GM23338 (cell line): Measurements from ENCODE around the gene WWOX.

ENCODE experiments used
- CREB1 ChIP-seq: fragments of 250-450 bp; sonication (Bioruptor Pico); IDR thresholded peaks from 2 replicates; pipeline ENCODE4 v1.5.0; 2020; ENCODE audit warnings: low read depth, mild to moderate bottlenecking, moderate library complexity
- EZH2 ChIP-seq: fragments of 200-600 bp; sonication (generic); IDR thresholded peaks from one replicate; pipeline ENCODE4 v1.8.0; 2017; ENCODE audit warnings: antibody characterized with exemption, mild to moderate bottlenecking, low read depth; ENCODE audit not compliant: unreplicated experiment
- EZH2phosphoT487 ChIP-seq: fragments of 200-600 bp; sonication (generic); IDR thresholded peaks from one replicate; pipeline ENCODE4 v1.8.1; 2018; ENCODE audit warnings: antibody characterized with exemption; ENCODE audit not compliant: unreplicated experiment
- JUNB ChIP-seq: IDR thresholded peaks from one replicate; pipeline ENCODE4 v1.6.1; 2016; ENCODE audit warnings: antibody characterized with exemption; ENCODE audit not compliant: unreplicated experiment
- NANOG ChIP-seq: IDR thresholded peaks from 2 replicates; pipeline ENCODE4 v1.6.1; 2016; ENCODE audit warnings: antibody characterized with exemption, borderline replicate concordance
- POLR2AphosphoS5 ChIP-seq: IDR thresholded peaks from 2 replicates; pipeline ENCODE4 v1.6.1; 2016; ENCODE audit warnings: antibody characterized with exemption, low read depth
- STAT1 ChIP-seq: IDR thresholded peaks from one replicate; pipeline ENCODE4 v1.6.1; 2016; ENCODE audit warnings: antibody characterized with exemption; ENCODE audit not compliant: unreplicated experiment
- ZNF114 ChIP-seq: fragments of 250-450 bp; sonication (Bioruptor Pico); IDR thresholded peaks from 2 replicates; pipeline ENCODE4 v1.5.0; 2020; ENCODE audit warnings: mild to moderate bottlenecking, moderate library complexity
- ZNF331 ChIP-seq: fragments of 250-450 bp; sonication (Bioruptor Pico); IDR thresholded peaks from 2 replicates; pipeline ENCODE4 v1.5.0; 2020; ENCODE audit warnings: low read depth, mild to moderate bottlenecking, moderate library complexity
- TF ChIP-seq, protein P1 (sequence below), 2 experiments: fragments of 200-600 bp in 1 of 2; sonication (generic) in 1 of 2; conservative IDR thresholded peaks; 2 replicates each; pipeline versions ENCODE4 v1.5.1 to v1.6.1; 2016 to 2017; ENCODE audit warnings: antibody characterized with exemption in 2 of 2, low read depth in 2 of 2, mild to moderate bottlenecking in 2 of 2, moderate library complexity in 1 of 2
- TF ChIP-seq, protein P2 (sequence below): IDR thresholded peaks from one replicate; pipeline ENCODE4 v1.6.1; 2018; ENCODE audit warnings: antibody characterized with exemption; ENCODE audit not compliant: unreplicated experiment
- TF ChIP-seq, protein P3 (sequence below): IDR thresholded peaks from 2 replicates; pipeline ENCODE4 v1.6.1; 2016; ENCODE audit warnings: antibody characterized with exemption
- TF ChIP-seq, protein P4 (sequence below): fragments of 250-450 bp; sonication (Bioruptor Pico); IDR thresholded peaks from 2 replicates; pipeline ENCODE4 v1.5.0; 2020; ENCODE audit warnings: mild to moderate bottlenecking, moderate library complexity

DNA sequence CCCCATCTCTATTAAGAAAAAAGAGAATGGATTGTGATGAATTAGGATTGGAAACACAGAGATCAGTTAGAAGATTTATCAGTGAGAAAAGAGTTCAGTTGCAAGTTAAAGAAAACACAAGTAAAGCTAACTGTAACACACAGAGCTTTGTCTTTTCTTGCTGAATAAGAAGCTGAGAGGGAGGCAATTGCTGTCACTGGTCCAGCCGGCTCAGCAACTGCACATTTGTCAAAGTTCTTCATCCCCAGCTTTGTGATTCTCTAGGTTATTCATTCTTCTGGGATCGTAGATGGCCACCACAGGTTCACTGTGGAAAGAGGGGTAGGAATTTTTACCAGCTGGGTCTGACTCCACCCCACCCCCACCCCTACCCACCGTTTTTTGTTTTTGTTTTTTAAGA, 615.7 kb downstream of the WWOX start:
- TF ChIP-seq EZH2phosphoT487 (no peak), POLR2AphosphoS5 (no peak), EZH2 (no peak), STAT1 (no peak), JUNB (no peak), CREB1 (CRISPR knock-in tag) (no peak), ZNF114 (CRISPR knock-in tag) (no peak), ZNF331 (CRISPR knock-in tag) (no peak), NANOG (no peak)
- TF ChIP-seq, protein P1, sequence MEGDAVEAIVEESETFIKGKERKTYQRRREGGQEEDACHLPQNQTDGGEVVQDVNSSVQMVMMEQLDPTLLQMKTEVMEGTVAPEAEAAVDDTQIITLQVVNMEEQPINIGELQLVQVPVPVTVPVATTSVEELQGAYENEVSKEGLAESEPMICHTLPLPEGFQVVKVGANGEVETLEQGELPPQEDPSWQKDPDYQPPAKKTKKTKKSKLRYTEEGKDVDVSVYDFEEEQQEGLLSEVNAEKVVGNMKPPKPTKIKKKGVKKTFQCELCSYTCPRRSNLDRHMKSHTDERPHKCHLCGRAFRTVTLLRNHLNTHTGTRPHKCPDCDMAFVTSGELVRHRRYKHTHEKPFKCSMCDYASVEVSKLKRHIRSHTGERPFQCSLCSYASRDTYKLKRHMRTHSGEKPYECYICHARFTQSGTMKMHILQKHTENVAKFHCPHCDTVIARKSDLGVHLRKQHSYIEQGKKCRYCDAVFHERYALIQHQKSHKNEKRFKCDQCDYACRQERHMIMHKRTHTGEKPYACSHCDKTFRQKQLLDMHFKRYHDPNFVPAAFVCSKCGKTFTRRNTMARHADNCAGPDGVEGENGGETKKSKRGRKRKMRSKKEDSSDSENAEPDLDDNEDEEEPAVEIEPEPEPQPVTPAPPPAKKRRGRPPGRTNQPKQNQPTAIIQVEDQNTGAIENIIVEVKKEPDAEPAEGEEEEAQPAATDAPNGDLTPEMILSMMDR (conservative IDR thresholded peaks at IDR 0.05; ENCODE audit: low read depth in 2 of 2): no peak
- TF ChIP-seq, protein P2, sequence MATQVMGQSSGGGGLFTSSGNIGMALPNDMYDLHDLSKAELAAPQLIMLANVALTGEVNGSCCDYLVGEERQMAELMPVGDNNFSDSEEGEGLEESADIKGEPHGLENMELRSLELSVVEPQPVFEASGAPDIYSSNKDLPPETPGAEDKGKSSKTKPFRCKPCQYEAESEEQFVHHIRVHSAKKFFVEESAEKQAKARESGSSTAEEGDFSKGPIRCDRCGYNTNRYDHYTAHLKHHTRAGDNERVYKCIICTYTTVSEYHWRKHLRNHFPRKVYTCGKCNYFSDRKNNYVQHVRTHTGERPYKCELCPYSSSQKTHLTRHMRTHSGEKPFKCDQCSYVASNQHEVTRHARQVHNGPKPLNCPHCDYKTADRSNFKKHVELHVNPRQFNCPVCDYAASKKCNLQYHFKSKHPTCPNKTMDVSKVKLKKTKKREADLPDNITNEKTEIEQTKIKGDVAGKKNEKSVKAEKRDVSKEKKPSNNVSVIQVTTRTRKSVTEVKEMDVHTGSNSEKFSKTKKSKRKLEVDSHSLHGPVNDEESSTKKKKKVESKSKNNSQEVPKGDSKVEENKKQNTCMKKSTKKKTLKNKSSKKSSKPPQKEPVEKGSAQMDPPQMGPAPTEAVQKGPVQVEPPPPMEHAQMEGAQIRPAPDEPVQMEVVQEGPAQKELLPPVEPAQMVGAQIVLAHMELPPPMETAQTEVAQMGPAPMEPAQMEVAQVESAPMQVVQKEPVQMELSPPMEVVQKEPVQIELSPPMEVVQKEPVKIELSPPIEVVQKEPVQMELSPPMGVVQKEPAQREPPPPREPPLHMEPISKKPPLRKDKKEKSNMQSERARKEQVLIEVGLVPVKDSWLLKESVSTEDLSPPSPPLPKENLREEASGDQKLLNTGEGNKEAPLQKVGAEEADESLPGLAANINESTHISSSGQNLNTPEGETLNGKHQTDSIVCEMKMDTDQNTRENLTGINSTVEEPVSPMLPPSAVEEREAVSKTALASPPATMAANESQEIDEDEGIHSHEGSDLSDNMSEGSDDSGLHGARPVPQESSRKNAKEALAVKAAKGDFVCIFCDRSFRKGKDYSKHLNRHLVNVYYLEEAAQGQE: no peak
- TF ChIP-seq, protein P3, sequence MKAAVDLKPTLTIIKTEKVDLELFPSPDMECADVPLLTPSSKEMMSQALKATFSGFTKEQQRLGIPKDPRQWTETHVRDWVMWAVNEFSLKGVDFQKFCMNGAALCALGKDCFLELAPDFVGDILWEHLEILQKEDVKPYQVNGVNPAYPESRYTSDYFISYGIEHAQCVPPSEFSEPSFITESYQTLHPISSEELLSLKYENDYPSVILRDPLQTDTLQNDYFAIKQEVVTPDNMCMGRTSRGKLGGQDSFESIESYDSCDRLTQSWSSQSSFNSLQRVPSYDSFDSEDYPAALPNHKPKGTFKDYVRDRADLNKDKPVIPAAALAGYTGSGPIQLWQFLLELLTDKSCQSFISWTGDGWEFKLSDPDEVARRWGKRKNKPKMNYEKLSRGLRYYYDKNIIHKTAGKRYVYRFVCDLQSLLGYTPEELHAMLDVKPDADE: no peak
- TF ChIP-seq, protein P4, sequence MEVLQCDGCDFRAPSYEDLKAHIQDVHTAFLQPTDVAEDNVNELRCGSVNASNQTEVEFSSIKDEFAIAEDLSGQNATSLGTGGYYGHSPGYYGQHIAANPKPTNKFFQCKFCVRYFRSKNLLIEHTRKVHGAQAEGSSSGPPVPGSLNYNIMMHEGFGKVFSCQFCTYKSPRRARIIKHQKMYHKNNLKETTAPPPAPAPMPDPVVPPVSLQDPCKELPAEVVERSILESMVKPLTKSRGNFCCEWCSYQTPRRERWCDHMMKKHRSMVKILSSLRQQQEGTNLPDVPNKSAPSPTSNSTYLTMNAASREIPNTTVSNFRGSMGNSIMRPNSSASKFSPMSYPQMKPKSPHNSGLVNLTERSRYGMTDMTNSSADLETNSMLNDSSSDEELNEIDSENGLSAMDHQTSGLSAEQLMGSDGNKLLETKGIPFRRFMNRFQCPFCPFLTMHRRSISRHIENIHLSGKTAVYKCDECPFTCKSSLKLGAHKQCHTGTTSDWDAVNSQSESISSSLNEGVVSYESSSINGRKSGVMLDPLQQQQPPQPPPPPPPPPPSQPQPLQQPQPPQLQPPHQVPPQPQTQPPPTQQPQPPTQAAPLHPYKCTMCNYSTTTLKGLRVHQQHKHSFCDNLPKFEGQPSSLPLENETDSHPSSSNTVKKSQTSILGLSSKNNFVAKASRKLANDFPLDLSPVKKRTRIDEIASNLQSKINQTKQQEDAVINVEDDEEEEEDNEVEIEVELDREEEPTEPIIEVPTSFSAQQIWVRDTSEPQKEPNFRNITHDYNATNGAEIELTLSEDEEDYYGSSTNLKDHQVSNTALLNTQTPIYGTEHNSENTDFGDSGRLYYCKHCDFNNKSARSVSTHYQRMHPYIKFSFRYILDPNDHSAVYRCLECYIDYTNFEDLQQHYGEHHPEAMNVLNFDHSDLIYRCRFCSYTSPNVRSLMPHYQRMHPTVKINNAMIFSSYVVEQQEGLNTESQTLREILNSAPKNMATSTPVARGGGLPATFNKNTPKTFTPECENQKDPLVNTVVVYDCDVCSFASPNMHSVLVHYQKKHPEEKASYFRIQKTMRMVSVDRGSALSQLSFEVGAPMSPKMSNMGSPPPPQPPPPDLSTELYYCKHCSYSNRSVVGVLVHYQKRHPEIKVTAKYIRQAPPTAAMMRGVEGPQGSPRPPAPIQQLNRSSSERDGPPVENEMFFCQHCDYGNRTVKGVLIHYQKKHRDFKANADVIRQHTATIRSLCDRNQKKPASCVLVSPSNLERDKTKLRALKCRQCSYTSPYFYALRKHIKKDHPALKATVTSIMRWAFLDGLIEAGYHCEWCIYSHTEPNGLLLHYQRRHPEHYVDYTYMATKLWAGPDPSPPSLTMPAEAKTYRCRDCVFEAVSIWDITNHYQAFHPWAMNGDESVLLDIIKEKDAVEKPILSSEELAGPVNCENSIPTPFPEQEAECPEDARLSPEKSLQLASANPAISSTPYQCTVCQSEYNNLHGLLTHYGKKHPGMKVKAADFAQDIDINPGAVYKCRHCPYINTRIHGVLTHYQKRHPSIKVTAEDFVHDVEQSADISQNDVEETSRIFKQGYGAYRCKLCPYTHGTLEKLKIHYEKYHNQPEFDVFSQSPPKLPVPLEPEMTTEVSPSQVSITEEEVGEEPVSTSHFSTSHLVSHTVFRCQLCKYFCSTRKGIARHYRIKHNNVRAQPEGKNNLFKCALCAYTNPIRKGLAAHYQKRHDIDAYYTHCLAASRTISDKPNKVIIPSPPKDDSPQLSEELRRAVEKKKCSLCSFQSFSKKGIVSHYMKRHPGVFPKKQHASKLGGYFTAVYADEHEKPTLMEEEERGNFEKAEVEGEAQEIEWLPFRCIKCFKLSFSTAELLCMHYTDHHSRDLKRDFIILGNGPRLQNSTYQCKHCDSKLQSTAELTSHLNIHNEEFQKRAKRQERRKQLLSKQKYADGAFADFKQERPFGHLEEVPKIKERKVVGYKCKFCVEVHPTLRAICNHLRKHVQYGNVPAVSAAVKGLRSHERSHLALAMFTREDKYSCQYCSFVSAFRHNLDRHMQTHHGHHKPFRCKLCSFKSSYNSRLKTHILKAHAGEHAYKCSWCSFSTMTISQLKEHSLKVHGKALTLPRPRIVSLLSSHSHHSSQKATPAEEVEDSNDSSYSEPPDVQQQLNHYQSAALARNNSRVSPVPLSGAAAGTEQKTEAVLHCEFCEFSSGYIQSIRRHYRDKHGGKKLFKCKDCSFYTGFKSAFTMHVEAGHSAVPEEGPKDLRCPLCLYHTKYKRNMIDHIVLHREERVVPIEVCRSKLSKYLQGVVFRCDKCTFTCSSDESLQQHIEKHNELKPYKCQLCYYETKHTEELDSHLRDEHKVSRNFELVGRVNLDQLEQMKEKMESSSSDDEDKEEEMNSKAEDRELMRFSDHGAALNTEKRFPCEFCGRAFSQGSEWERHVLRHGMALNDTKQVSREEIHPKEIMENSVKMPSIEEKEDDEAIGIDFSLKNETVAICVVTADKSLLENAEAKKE: no peak
